Measurements from ENCODE around the gene TPD52L2. TPM values are rescaled to one million over a fixed set of nuclear protein-coding genes. Genes with fewer than 3 reads are reported as not detected.

The TPD52L2 gene
- total and polyA plus RNA-seq, 2 donors, result 37.9 to 73.2 TPM

DNA sequence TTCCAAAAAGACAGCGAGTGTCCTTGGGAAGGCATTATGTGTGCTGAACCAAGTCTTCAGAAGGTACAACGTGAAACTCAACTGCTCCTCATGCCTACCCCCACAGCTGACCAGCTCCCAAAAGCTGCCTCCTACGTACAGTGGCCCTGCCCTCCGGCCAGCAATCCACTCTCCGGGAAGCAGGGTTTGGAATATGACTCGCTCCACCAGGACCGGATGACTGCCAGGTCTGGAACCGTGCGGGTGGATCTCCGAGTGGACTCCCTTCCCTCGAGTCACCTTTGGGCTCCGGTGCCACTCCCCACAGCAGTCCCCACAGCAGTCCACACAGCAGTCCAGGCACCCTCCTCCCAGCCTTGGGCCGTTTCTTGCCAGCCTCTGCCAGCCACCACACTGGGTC is 38.3 kb upstream of the TPD52L2 start:
- no peak for DNase-seq (ENCODE audit: low read depth in 6 of 9, low spot score in 9 of 9)
- WGBS, result 91% methylated on average over 13 of the region's 13 CpGs
- H3K27me3 ChIP-seq (ENCODE audit: control insufficient read depth in 2 of 2, insufficient read depth in 1 of 2, low read length in 1 of 2), result peaks cover 35 to 69% of the 10 kb centered on the region in 2 donors

DNA sequence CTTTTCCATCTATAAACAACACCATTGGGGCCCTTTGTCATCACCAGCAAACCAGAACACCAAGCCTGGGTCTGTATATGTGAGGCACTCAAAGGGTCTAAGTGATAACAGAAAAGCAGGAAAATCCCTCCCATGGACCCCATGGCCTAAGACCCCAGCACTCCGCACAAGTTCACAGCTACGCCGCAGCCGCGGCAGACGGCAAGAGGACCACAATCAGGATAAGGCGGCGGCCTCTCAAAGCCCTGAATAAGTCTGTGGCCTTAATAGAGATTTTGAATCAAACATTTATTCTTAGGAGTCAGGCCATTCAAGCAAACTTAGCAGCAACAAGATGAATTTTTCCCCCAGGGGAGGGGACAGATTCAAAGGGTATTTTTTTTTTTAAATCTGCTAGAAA is 36.9 kb upstream of the TPD52L2 start:
- 97% methylated on average over 8 of the region's 8 CpGs for WGBS
- peaks cover 49 to 69% of the 10 kb centered on the region in 2 donors for H3K27me3 ChIP-seq (ENCODE audit: control insufficient read depth in 2 of 2, insufficient read depth in 1 of 2, low read length in 1 of 2)
- no peaks in the 10 kb centered on the region for H3K9me3 ChIP-seq (ENCODE audit: control insufficient read depth in 2 of 2, insufficient read depth in 1 of 2, low read length in 1 of 2)
- no peaks in the 10 kb centered on the region for H3K36me3 ChIP-seq (ENCODE audit: control insufficient read depth in 2 of 2, insufficient read depth in 2 of 2, low read length in 1 of 2)
- H3K4me3 ChIP-seq (ENCODE audit: low read length in 2 of 2), result no peak overlapping the region
- peaks cover 3 to 6% of the 10 kb centered on the region in 2 donors for H3K4me1 ChIP-seq (ENCODE audit: control insufficient read depth in 2 of 2, insufficient read depth in 2 of 2, low read length in 2 of 2)
- no peak for DNase-seq (ENCODE audit: low read depth in 6 of 9, low spot score in 9 of 9)
- H3K27ac ChIP-seq (ENCODE audit: low read depth in 1 of 2, low read length in 1 of 2), result no peak overlapping the region

More for the DNA sequence above, 38.3 kb upstream of the TPD52L2 start:
- H3K36me3 ChIP-seq (ENCODE audit: control insufficient read depth in 2 of 2, insufficient read depth in 2 of 2, low read length in 1 of 2), result no peaks in the 10 kb centered on the region
- peaks cover 0 to 1% of the 10 kb centered on the region in 2 donors for H3K9me3 ChIP-seq (ENCODE audit: control insufficient read depth in 2 of 2, insufficient read depth in 1 of 2, low read length in 1 of 2)
- H3K27ac ChIP-seq (ENCODE audit: low read depth in 1 of 2, low read length in 1 of 2), result no peak overlapping the region
- peaks cover 3 to 6% of the 10 kb centered on the region in 2 donors for H3K4me1 ChIP-seq (ENCODE audit: control insufficient read depth in 2 of 2, insufficient read depth in 2 of 2, low read length in 2 of 2)
- H3K4me3 ChIP-seq (ENCODE audit: low read length in 2 of 2), result no peak overlapping the region

DNA sequence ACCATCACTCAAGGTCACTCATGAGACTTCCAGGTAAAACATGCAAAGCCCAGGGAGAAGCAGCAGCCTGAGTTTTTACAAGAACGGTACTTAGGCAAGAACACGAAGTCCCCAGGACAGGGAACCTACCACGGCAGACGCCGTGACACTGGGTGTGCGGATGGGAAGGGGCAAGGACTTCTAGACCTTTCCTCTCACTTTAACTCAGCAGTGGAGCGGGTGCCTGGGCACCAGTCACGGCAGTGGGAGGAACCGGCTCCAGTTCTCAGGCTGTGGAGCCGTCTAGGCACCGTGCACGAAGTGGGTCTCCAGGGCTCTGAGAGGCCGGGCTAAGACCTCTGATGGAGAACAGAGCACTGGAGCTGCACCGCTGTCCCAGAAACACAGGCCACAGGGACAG is 36.5 kb upstream of the TPD52L2 start:
- no peaks in the 10 kb centered on the region for H3K9me3 ChIP-seq (ENCODE audit: control insufficient read depth in 2 of 2, insufficient read depth in 1 of 2, low read length in 1 of 2)
- 93% methylated on average over 14 of the region's 14 CpGs for WGBS
- DNase-seq (ENCODE audit: low read depth in 6 of 9, low spot score in 9 of 9), result no peak
- H3K4me3 ChIP-seq (ENCODE audit: low read length in 2 of 2), result no peak overlapping the region
- H3K4me1 ChIP-seq (ENCODE audit: control insufficient read depth in 2 of 2, insufficient read depth in 2 of 2, low read length in 2 of 2), result peaks cover 3 to 6% of the 10 kb centered on the region in 2 donors
- H3K27ac ChIP-seq (ENCODE audit: low read depth in 1 of 2, low read length in 1 of 2), result no peak overlapping the region
- peaks cover 50 to 72% of the 10 kb centered on the region in 2 donors for H3K27me3 ChIP-seq (ENCODE audit: control insufficient read depth in 2 of 2, insufficient read depth in 1 of 2, low read length in 1 of 2)
- no peaks in the 10 kb centered on the region for H3K36me3 ChIP-seq (ENCODE audit: control insufficient read depth in 2 of 2, insufficient read depth in 2 of 2, low read length in 1 of 2)

DNA sequence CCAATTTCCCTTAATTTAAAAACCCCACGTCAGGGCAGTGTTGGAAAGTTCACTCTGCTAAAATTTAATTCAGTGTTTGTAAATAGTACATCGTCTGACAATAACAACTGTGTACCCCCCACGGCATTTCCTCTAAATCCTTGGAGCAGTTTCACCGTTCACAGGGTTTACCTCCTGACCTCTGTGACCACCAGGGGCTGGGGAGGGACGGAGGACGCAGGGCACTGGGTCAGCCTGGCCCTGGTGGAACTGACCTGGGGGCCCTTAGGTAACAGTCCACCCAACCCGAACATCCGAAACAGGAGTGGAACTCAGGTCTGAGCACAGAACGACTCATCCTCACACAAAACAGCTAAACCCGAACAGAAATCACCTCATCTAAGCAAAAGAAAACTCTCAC is 36.1 kb upstream of the TPD52L2 start:
- Histone ChIP-seq H3K4me1 (ENCODE audit: control insufficient read depth in 2 of 2, insufficient read depth in 2 of 2, low read length in 2 of 2) (peaks cover 3 to 6% of the 10 kb centered on the region in 2 donors), H3K36me3 (ENCODE audit: control insufficient read depth in 2 of 2, insufficient read depth in 2 of 2, low read length in 1 of 2) (no peaks in the 10 kb centered on the region), H3K4me3 (ENCODE audit: low read length in 2 of 2) (no peak overlapping the region), H3K9me3 (ENCODE audit: control insufficient read depth in 2 of 2, insufficient read depth in 1 of 2, low read length in 1 of 2) (no peaks in the 10 kb centered on the region), H3K27me3 (ENCODE audit: control insufficient read depth in 2 of 2, insufficient read depth in 1 of 2, low read length in 1 of 2) (peaks cover 53 to 74% of the 10 kb centered on the region in 2 donors), H3K27ac (ENCODE audit: low read depth in 1 of 2, low read length in 1 of 2) (no peak overlapping the region)
- DNase-seq (ENCODE audit: low read depth in 6 of 9, low spot score in 9 of 9), result no peak
- WGBS, result 96% methylated on average over 10 of the region's 10 CpGs

DNA sequence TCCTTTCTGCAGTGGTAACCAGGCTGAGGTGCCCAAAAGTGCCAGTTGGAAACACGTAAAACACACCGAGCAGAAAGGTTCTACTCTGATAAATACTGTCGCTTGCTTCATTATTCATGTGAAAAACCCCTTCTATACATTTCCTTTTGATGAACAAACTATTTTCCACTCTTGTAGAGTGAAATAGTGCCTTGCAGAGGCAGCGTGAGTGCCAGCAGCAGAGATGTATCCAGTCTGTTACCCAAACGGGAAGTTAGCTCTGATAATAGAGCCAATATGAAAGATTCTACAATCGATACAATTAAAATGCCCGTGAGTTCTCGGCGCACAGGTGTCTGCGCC is 35.5 kb upstream of the TPD52L2 start:
- Histone ChIP-seq H3K4me1 (ENCODE audit: control insufficient read depth in 2 of 2, insufficient read depth in 2 of 2, low read length in 2 of 2) (peaks cover 3 to 6% of the 10 kb centered on the region in 2 donors), H3K27me3 (ENCODE audit: control insufficient read depth in 2 of 2, insufficient read depth in 1 of 2, low read length in 1 of 2) (peaks cover 51 to 79% of the 10 kb centered on the region in 2 donors), H3K36me3 (ENCODE audit: control insufficient read depth in 2 of 2, insufficient read depth in 2 of 2, low read length in 1 of 2) (no peaks in the 10 kb centered on the region), H3K4me3 (ENCODE audit: low read length in 2 of 2) (peak overlapping the region in 1 of 2 donors; percentile 25), H3K27ac (ENCODE audit: low read depth in 1 of 2, low read length in 1 of 2) (no peak overlapping the region), H3K9me3 (ENCODE audit: control insufficient read depth in 2 of 2, insufficient read depth in 1 of 2, low read length in 1 of 2) (no peaks in the 10 kb centered on the region)
- DNase-seq (ENCODE audit: low read depth in 6 of 9, low spot score in 9 of 9), result no peak
- WGBS, result 10% methylated on average over 10 of the region's 10 CpGs

DNA sequence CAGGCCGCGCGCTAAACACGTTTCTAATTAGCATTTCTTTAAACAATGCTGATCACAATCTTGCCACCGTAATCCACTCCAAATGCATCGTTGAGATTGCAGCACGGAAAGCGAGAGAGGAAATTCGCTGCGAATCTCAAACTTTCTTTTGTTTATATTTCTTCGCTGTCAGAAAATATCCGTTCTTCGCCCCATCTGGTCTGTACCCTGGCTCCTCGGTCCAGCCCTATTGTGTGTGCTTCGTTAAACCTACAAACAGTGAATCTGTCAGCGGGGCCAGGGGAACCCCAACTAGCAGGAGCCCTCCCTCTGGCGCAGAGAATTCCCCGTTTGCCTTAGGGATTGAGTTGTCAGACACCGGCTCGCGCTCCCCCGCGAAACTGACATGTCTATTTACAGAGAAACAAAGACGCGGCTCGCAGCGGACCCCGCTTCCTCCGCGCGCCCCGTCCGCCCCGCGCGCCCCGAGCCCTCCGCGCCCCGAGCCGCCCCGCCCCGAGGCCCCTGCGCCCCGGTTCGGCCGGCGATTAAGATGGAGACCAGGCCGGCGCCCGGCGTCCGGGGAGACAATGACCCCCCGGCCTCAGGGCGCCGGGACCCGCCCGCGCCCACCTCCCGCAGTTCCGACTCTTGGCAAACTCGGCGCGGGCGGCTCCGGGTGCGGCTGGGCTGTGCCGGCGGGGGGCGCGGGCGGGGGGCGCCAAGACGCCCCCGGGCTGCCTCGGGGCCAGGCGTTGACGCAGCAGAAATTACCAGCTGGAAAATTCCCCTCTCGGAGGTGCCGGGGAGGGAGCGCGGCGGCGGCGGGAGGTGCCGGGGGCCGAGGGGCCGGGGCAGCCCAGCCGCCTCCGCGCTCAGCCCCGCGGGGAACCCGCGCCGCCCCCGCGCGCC is 34.9 kb upstream of the TPD52L2 start:
- Histone ChIP-seq H3K27ac (ENCODE audit: low read depth in 1 of 2, low read length in 1 of 2) (peak overlapping the region in 1 of 2 donors; percentile 61), H3K36me3 (ENCODE audit: control insufficient read depth in 2 of 2, insufficient read depth in 2 of 2, low read length in 1 of 2) (no peaks in the 10 kb centered on the region), H3K4me3 (ENCODE audit: low read length in 2 of 2) (peak overlapping the region; percentile 25 to 60), H3K9me3 (ENCODE audit: control insufficient read depth in 2 of 2, insufficient read depth in 1 of 2, low read length in 1 of 2) (no peaks in the 10 kb centered on the region), H3K27me3 (ENCODE audit: control insufficient read depth in 2 of 2, insufficient read depth in 1 of 2, low read length in 1 of 2) (peaks cover 51 to 85% of the 10 kb centered on the region in 2 donors), H3K4me1 (ENCODE audit: control insufficient read depth in 2 of 2, insufficient read depth in 2 of 2, low read length in 2 of 2) (peaks cover 3 to 6% of the 10 kb centered on the region in 2 donors)
- WGBS, result 1% methylated on average over 99 of the region's 99 CpGs
- peak in 1 of 9 donors; percentile 14 for DNase-seq (ENCODE audit: low read depth in 6 of 9, low spot score in 9 of 9)

DNA sequence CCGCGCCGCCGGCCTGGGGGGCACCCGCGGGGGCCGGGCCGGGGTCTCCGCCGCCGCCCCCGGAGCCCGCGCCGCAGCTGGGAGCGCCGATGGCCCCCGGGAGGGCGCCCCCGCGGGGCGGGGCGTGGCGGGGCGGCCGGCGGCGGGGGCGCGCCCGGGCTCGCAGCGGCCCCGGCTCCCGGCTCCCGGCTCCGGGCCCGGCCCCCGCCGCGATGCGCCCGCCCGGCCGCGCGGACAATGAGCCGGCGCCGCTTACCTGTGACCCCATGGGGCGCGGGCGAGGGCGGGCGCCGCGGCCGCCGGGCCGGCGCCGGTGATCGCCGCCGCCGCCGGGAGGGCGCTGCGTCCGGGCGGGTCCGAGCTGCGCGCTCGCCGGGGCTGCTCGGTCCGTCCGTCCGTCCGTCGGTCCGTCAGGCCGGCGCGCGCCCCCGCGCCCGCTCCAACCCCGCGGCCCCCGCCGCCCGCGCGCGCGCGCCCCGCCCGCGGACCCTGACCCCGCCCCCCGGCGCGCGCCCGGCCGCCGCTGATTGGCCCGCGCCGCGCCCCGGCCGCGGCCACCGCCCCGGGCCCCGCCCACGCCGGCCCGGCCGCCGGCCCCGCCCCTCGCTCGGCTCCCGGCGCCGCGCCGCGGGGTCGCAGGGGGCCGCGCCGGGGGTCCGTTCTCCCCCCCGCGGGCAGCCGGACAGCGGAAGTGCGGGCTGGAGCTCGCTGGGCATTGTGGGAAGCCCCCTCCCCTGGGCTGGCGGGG is 34.1 kb upstream of the TPD52L2 start, which contains the start of gene ZBTB46:
ZBTB46 (minus strand) TSS at position 424 of the 748 bp plus-strand sequence. CDS start 40,507 bp downstream, outside the sequence.
- H3K4me3 ChIP-seq (ENCODE audit: low read length in 2 of 2), result peak within 1 kb of the TSS; percentile 25 to 60
- peak within 1 kb of the TSS in 1 of 2 donors; percentile 61 for H3K27ac ChIP-seq (ENCODE audit: low read depth in 1 of 2, low read length in 1 of 2)
- H3K4me1 ChIP-seq (ENCODE audit: control insufficient read depth in 2 of 2, insufficient read depth in 2 of 2, low read length in 2 of 2), result peaks cover 3 to 6% of the 10 kb centered on the region in 2 donors
- H3K9me3 ChIP-seq (ENCODE audit: control insufficient read depth in 2 of 2, insufficient read depth in 1 of 2, low read length in 1 of 2), result no peaks in the 10 kb centered on the region
- WGBS, result 1% methylated on average over 144 of the region's 147 CpGs
- H3K36me3 ChIP-seq (ENCODE audit: control insufficient read depth in 2 of 2, insufficient read depth in 2 of 2, low read length in 1 of 2), result no peaks in the 10 kb centered on the region
- no peak for DNase-seq (ENCODE audit: low read depth in 6 of 9, low spot score in 9 of 9)
- H3K27me3 ChIP-seq (ENCODE audit: control insufficient read depth in 2 of 2, insufficient read depth in 1 of 2, low read length in 1 of 2), result peaks cover 48 to 81% of the 10 kb centered on the region in 2 donors

DNA sequence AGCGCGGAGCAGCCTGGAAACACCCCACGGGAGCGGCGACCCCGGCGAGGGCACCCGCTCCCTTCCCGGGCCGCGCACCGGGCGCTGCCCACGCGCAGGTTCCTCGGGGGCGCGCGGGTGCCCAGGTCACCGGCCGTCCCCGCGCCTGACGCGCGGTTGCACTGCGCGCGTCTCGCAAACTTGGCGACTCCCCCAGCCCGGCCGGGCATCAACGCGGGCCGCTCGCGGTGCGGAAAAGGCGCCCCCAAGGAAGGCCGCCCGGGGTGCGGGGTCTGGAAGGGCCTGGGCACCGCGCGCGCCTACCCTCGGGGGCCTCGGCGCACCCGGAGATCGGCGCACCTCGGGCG is 33.5 kb upstream of the TPD52L2 start:
- WGBS, result 2% methylated on average over 55 of the region's 55 CpGs
- Histone ChIP-seq H3K27me3 (ENCODE audit: control insufficient read depth in 2 of 2, insufficient read depth in 1 of 2, low read length in 1 of 2) (peaks cover 48 to 79% of the 10 kb centered on the region in 2 donors), H3K4me1 (ENCODE audit: control insufficient read depth in 2 of 2, insufficient read depth in 2 of 2, low read length in 2 of 2) (peaks cover 3 to 6% of the 10 kb centered on the region in 2 donors), H3K27ac (ENCODE audit: low read depth in 1 of 2, low read length in 1 of 2) (no peak overlapping the region), H3K9me3 (ENCODE audit: control insufficient read depth in 2 of 2, insufficient read depth in 1 of 2, low read length in 1 of 2) (no peaks in the 10 kb centered on the region), H3K36me3 (ENCODE audit: control insufficient read depth in 2 of 2, insufficient read depth in 2 of 2, low read length in 1 of 2) (no peaks in the 10 kb centered on the region), H3K4me3 (ENCODE audit: low read length in 2 of 2) (peak overlapping the region in 1 of 2 donors; percentile 60)
- no peak for DNase-seq (ENCODE audit: low read depth in 6 of 9, low spot score in 9 of 9)

Data from thymus (tissue), 11 donors.